WTC11 (cell line): ENCODE results near the gene TRPC4AP. TPM values are rescaled to one million over a fixed set of nuclear protein-coding genes. Genes with fewer than 3 reads are reported as not detected.
A peak's percentile ranks its signal among the peaks of the same experiment; 100 is the strongest.

ENCODE experiments used
- ATAC-seq: fragments of 200-7000 bp; cut with Tn5 transposase; 2 replicates; pipeline ENCODE4 v1.10.0; 2021; ENCODE audit warnings: mild to moderate bottlenecking, moderate library complexity
- CTCF ChIA-PET: fragments of 300-600 bp; sonication (Branson Sonifier 250); formaldehyde crosslinking; loops from one replicate; lab custom pipeline; 2021; ENCODE audit warnings: antibody characterized with exemption; lab: Charles Lee
- POLR2A ChIA-PET: fragments of 350-600 bp; sonication (Branson Sonifier 250); formaldehyde crosslinking; loops from one replicate; lab custom pipeline; 2021; ENCODE audit warnings: antibody characterized with exemption; lab: Charles Lee
- DNase-seq: peaks from one replicate; pipeline ENCODE4 v3.0.0; 2021; ENCODE audit warnings: low spot score
- H3K27ac Mint-ChIP-seq: 2 replicates; pipeline ENCODE4 v1.8.0; 2021; ENCODE audit warnings: mixed read lengths
- H3K27me3 Mint-ChIP-seq: 2 replicates; pipeline ENCODE4 v1.8.0; 2021; ENCODE audit warnings: low read depth, mild to moderate bottlenecking, moderate library complexity, mixed read lengths
- H3K36me3 Mint-ChIP-seq: 2 replicates; pipeline ENCODE4 v1.8.0; 2021; ENCODE audit warnings: mixed read lengths
- H3K4me1 Mint-ChIP-seq: 2 replicates; pipeline ENCODE4 v1.8.0; 2022; ENCODE audit warnings: mixed read lengths
- H3K4me3 Mint-ChIP-seq: 2 replicates; pipeline ENCODE4 v1.8.0; 2021; ENCODE audit warnings: mild to moderate bottlenecking, moderate library complexity, mixed read lengths
- H3K9me3 Mint-ChIP-seq: 2 replicates; pipeline ENCODE4 v1.8.0; 2021; ENCODE audit warnings: mixed read lengths
- CBFB ChIP-seq: sonication (generic); formaldehyde crosslinking; IDR thresholded peaks from 2 replicates; pipeline ENCODE4 v1.8.1; 2022; ENCODE audit warnings: mild to moderate bottlenecking, low read depth, missing genetic modification reagents
- CREB1 ChIP-seq: sonication (generic); formaldehyde crosslinking; IDR thresholded peaks from 2 replicates; pipeline ENCODE4 v1.8.0; 2023; ENCODE audit warnings: mild to moderate bottlenecking, missing genetic modification reagents
- FOXP4 ChIP-seq: sonication (generic); formaldehyde crosslinking; IDR thresholded peaks from 2 replicates; pipeline ENCODE4 v1.8.0; 2022; ENCODE audit warnings: mild to moderate bottlenecking, missing genetic modification reagents
- GRHL2 ChIP-seq: fragments of 250-450 bp; sonication (Bioruptor Pico); IDR thresholded peaks from 2 replicates; pipeline ENCODE4 v1.8.0; 2022; ENCODE audit warnings: mild to moderate bottlenecking, moderate library complexity; ENCODE audit not compliant: insufficient replicate concordance, severe bottlenecking
- NFE2L1 ChIP-seq: sonication (generic); formaldehyde crosslinking; IDR thresholded peaks from 2 replicates; pipeline ENCODE4 v1.8.1; 2023; ENCODE audit warnings: missing genetic modification reagents
- NR2C2 ChIP-seq: sonication (generic); formaldehyde crosslinking; IDR thresholded peaks from 2 replicates; pipeline ENCODE4 v1.8.0; 2022; ENCODE audit warnings: mild to moderate bottlenecking, missing genetic modification reagents
- TCF7 ChIP-seq: sonication (generic); formaldehyde crosslinking; IDR thresholded peaks from 2 replicates; pipeline ENCODE4 v1.8.0; 2022; ENCODE audit warnings: mild to moderate bottlenecking, low read depth, missing genetic modification reagents, moderate library complexity
- TEAD1 ChIP-seq: sonication (generic); formaldehyde crosslinking; IDR thresholded peaks from 2 replicates; pipeline ENCODE4 v1.8.0; 2022; ENCODE audit warnings: mild to moderate bottlenecking, missing genetic modification reagents
- ZNF121 ChIP-seq: sonication (generic); formaldehyde crosslinking; IDR thresholded peaks from 2 replicates; pipeline ENCODE4 v1.8.0; 2023; ENCODE audit warnings: missing genetic modification reagents
- ZNF232 ChIP-seq: sonication (generic); formaldehyde crosslinking; IDR thresholded peaks from 2 replicates; pipeline ENCODE4 v1.8.0; 2022; ENCODE audit warnings: mild to moderate bottlenecking, missing genetic modification reagents
- ZNF317 ChIP-seq: sonication (generic); formaldehyde crosslinking; IDR thresholded peaks from 2 replicates; pipeline ENCODE4 v1.8.1; 2023; ENCODE audit warnings: low read depth, mild to moderate bottlenecking, moderate library complexity, missing genetic modification reagents, borderline replicate concordance
- ZNF416 ChIP-seq: fragments of 250-450 bp; sonication (Bioruptor Pico); IDR thresholded peaks from 2 replicates; pipeline ENCODE4 v1.9.0; 2021; ENCODE audit warnings: mild to moderate bottlenecking, inconsistent platforms
- ZNF425 ChIP-seq: fragments of 250-450 bp; sonication (Bioruptor Pico); conservative IDR thresholded peaks from 2 replicates; pipeline ENCODE4 v1.9.0; 2021; ENCODE audit warnings: mild to moderate bottlenecking
- ZSCAN18 ChIP-seq: fragments of 250-450 bp; sonication (Bioruptor Pico); IDR thresholded peaks from 2 replicates; pipeline ENCODE4 v2.1.2; 2022; ENCODE audit warnings: mild to moderate bottlenecking, moderate library complexity
- total RNA-seq: library from RNA; stranded (reverse); gene quantifications from 3 replicates; pipeline ENCODE4 v1.2.3, GENCODE V29; 2021
- TF ChIP-seq, protein P1 (sequence below): sonication (generic); formaldehyde crosslinking; IDR thresholded peaks from 2 replicates; pipeline ENCODE4 v1.8.1; 2023; ENCODE audit warnings: mild to moderate bottlenecking, missing genetic modification reagents, borderline replicate concordance
- TF ChIP-seq, protein P2 (sequence below): sonication (generic); formaldehyde crosslinking; IDR thresholded peaks from 2 replicates; pipeline ENCODE4 v1.8.1; 2022; ENCODE audit warnings: mild to moderate bottlenecking, moderate library complexity, missing genetic modification reagents
- TF ChIP-seq, protein P3 (sequence below): sonication (generic); formaldehyde crosslinking; IDR thresholded peaks from 2 replicates; pipeline ENCODE4 v1.8.0; 2022; ENCODE audit warnings: mild to moderate bottlenecking, missing genetic modification reagents
- TF ChIP-seq, protein P4 (sequence below): sonication (generic); formaldehyde crosslinking; IDR thresholded peaks from 2 replicates; pipeline ENCODE4 v1.8.1; 2022; ENCODE audit warnings: mild to moderate bottlenecking, missing genetic modification reagents, moderate library complexity, borderline replicate concordance

Gene TRPC4AP
- total RNA-seq, 1 experiment from 2014 or later, result 73.8 TPM

- TF ChIP-seq ZNF317 (CRISPR knock-in tag), result no peak
- TF ChIP-seq, protein P1, sequence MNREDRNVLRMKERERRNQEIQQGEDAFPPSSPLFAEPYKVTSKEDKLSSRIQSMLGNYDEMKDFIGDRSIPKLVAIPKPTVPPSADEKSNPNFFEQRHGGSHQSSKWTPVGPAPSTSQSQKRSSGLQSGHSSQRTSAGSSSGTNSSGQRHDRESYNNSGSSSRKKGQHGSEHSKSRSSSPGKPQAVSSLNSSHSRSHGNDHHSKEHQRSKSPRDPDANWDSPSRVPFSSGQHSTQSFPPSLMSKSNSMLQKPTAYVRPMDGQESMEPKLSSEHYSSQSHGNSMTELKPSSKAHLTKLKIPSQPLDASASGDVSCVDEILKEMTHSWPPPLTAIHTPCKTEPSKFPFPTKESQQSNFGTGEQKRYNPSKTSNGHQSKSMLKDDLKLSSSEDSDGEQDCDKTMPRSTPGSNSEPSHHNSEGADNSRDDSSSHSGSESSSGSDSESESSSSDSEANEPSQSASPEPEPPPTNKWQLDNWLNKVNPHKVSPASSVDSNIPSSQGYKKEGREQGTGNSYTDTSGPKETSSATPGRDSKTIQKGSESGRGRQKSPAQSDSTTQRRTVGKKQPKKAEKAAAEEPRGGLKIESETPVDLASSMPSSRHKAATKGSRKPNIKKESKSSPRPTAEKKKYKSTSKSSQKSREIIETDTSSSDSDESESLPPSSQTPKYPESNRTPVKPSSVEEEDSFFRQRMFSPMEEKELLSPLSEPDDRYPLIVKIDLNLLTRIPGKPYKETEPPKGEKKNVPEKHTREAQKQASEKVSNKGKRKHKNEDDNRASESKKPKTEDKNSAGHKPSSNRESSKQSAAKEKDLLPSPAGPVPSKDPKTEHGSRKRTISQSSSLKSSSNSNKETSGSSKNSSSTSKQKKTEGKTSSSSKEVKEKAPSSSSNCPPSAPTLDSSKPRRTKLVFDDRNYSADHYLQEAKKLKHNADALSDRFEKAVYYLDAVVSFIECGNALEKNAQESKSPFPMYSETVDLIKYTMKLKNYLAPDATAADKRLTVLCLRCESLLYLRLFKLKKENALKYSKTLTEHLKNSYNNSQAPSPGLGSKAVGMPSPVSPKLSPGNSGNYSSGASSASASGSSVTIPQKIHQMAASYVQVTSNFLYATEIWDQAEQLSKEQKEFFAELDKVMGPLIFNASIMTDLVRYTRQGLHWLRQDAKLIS (CRISPR knock-in tag), result no peak
- no peak for TF ChIP-seq ZNF232 (CRISPR knock-in tag)
- no peak for TF ChIP-seq ZNF416 (CRISPR knock-in tag)
- TF ChIP-seq, protein P2, sequence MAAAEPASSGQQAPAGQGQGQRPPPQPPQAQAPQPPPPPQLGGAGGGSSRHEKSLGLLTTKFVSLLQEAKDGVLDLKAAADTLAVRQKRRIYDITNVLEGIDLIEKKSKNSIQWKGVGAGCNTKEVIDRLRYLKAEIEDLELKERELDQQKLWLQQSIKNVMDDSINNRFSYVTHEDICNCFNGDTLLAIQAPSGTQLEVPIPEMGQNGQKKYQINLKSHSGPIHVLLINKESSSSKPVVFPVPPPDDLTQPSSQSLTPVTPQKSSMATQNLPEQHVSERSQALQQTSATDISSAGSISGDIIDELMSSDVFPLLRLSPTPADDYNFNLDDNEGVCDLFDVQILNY (CRISPR knock-in tag), result 0 out of 2 replicates have a peak, but pooled peaks have one; percentile 67
- TF ChIP-seq, protein P3, sequence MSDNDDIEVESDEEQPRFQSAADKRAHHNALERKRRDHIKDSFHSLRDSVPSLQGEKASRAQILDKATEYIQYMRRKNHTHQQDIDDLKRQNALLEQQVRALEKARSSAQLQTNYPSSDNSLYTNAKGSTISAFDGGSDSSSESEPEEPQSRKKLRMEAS, result peak; percentile 95
- TF ChIP-seq CBFB (CRISPR knock-in tag), result no peak
- TF ChIP-seq, protein P4, sequence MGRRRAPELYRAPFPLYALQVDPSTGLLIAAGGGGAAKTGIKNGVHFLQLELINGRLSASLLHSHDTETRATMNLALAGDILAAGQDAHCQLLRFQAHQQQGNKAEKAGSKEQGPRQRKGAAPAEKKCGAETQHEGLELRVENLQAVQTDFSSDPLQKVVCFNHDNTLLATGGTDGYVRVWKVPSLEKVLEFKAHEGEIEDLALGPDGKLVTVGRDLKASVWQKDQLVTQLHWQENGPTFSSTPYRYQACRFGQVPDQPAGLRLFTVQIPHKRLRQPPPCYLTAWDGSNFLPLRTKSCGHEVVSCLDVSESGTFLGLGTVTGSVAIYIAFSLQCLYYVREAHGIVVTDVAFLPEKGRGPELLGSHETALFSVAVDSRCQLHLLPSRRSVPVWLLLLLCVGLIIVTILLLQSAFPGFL (CRISPR knock-in tag), result no peak
- no peak for TF ChIP-seq ZSCAN18 (CRISPR knock-in tag)
- peak; percentile 60 for TF ChIP-seq NFE2L1 (CRISPR knock-in tag)
- TF ChIP-seq GRHL2 (CRISPR knock-in tag), result no peak
- TF ChIP-seq NR2C2 (CRISPR knock-in tag), result no peak
- TF ChIP-seq TEAD1 (CRISPR knock-in tag), result peak; percentile 58; the same call in 1 of the 2 replicates
Measured at GRCh38 chr20:35092524-35093266, at the start of gene TRPC4AP (continued).

- DNase-seq (no peak), ATAC-seq (no peak)
- ChIA-PET CTCF (interaction anchor here (1.4 kb wide), 1 partner anchor 9 kb away, joined by 7 read pairs; no protein-coding TSS in a partner anchor), POLR2A (no interaction called here)
- no peak overlapping the region for H3K27ac Mint-ChIP-seq
- H3K4me1 Mint-ChIP-seq, result no peaks in the 10 kb centered on the region
- H3K4me3 Mint-ChIP-seq, result no peak overlapping the region
- H3K36me3 Mint-ChIP-seq, result peaks cover 38% of the 10 kb centered on the region
- no peaks in the 10 kb centered on the region for H3K9me3 Mint-ChIP-seq
- H3K27me3 Mint-ChIP-seq, result no peaks in the 10 kb centered on the region
- TF ChIP-seq CREB1 (no peak), FOXP4 (CRISPR knock-in tag) (no peak), ZNF425 (CRISPR knock-in tag) (no peak), TCF7 (CRISPR knock-in tag) (no peak), ZNF121 (CRISPR knock-in tag) (no peak)
- TF ChIP-seq, protein P1 (CRISPR knock-in tag), result no peak
Measured at GRCh38 chr20:35135867-35136586, 43.4 kb upstream of the TRPC4AP start.
